Left kidney (tissue), 2 donors: ENCODE data around the gene FLCN. TPM values are rescaled to one million over a fixed set of nuclear protein-coding genes. Genes with fewer than 3 reads are reported as not detected.
A peak's percentile ranks its signal among the peaks of the same experiment; 100 is the strongest.

ENCODE experiments used
- DNase-seq: peaks from one replicate; pipeline ENCODE4 v3.0.0-alpha.2; 2013
- polyA plus RNA-seq: library from polyadenylated mRNA; unstranded; fragments of 120-200 nt; gene quantifications from one replicate; pipeline ENCODE4 v1.2.1, GENCODE V29; 2013; ENCODE audit not compliant: insufficient read length

Gene FLCN
- polyA plus RNA-seq, 1 donor = 45.0 TPM

GRCh38 chr17:17239832-17240231 lies 2.9 kb upstream of the FLCN start:
- no peak for DNase-seq

- peak; percentile 8 for DNase-seq
Measured at GRCh38 chr17:17236295-17237025, 508 bp downstream of the FLCN start.

- no peak for DNase-seq
Measured at GRCh38 chr17:17235212-17236174, 1.5 kb downstream of the FLCN start.

- no peak for DNase-seq
Measured at GRCh38 chr17:17232303-17232621, 4.7 kb downstream of the FLCN start.

- DNase-seq = no peak
Measured at GRCh38 chr17:17231621-17232302, 5.2 kb downstream of the FLCN start.

GRCh38 chr17:17229416-17230384 lies 7.3 kb downstream of the FLCN start:
- DNase-seq = no peak

GRCh38 chr17:17228521-17229279 lies 8.3 kb downstream of the FLCN start:
- no peak for DNase-seq

- DNase-seq = no peak
Measured at GRCh38 chr17:17227608-17228520, 9.1 kb downstream of the FLCN start.

GRCh38 chr17:17226451-17227265 lies 10.3 kb downstream of the FLCN start:
- no peak for DNase-seq

- no peak for DNase-seq
Measured at GRCh38 chr17:17225901-17226300, 11.1 kb downstream of the FLCN start.

- no peak for DNase-seq
Measured at GRCh38 chr17:17224137-17224536, 12.8 kb downstream of the FLCN start.

GRCh38 chr17:17223736-17224135 lies 13.2 kb downstream of the FLCN start:
- no peak for DNase-seq

GRCh38 chr17:17221329-17221728 lies 15.6 kb downstream of the FLCN start:
- DNase-seq = no peak

GRCh38 chr17:17220529-17220928 lies 16.4 kb downstream of the FLCN start:
- DNase-seq = no peak

- DNase-seq = no peak
Measured at GRCh38 chr17:17217995-17218394, 19.0 kb downstream of the FLCN start.

- DNase-seq = no peak
Measured at GRCh38 chr17:17216776-17217175, 20.2 kb downstream of the FLCN start.

GRCh38 chr17:17216236-17216635 lies 20.7 kb downstream of the FLCN start:
- DNase-seq = no peak

- no peak for DNase-seq
Measured at GRCh38 chr17:17215575-17215974, 21.4 kb downstream of the FLCN start.
